ENCODE measurements around the gene R3HDM4. TPM values are rescaled to one million over a fixed set of nuclear protein-coding genes. Genes with fewer than 3 reads are reported as not detected.
"Not testable (repeated sequence)": the region's sequence is repeated elsewhere in the genome, so short reads cannot be mapped to it uniquely, and the experiment has no call there.

Gene R3HDM4
- polyA plus RNA-seq, 5 donors, result 27.5 to 61.8 (median 37.1) TPM

GRCh38 chr19:896434-896833 is 16.6 kb downstream of the R3HDM4 start:
- DNase-seq, result no peak

- DNase-seq, result peak; percentile 95 to 97
These were observed 19.9 kb downstream of the R3HDM4 start, which contains the start of the genes MED16 and RNU6-9 for GRCh38 chr19:892894-893689. TSS of gene MED16 (minus strand) at chr19:893187. CDS start at chr19:891131, 2,056 bp downstream. TSS of gene RNU6-9 (plus strand) at chr19:893484.

GRCh38 chr19:892243-892893 is 20.7 kb downstream of the R3HDM4 start:
- no peak for DNase-seq

DNA sequence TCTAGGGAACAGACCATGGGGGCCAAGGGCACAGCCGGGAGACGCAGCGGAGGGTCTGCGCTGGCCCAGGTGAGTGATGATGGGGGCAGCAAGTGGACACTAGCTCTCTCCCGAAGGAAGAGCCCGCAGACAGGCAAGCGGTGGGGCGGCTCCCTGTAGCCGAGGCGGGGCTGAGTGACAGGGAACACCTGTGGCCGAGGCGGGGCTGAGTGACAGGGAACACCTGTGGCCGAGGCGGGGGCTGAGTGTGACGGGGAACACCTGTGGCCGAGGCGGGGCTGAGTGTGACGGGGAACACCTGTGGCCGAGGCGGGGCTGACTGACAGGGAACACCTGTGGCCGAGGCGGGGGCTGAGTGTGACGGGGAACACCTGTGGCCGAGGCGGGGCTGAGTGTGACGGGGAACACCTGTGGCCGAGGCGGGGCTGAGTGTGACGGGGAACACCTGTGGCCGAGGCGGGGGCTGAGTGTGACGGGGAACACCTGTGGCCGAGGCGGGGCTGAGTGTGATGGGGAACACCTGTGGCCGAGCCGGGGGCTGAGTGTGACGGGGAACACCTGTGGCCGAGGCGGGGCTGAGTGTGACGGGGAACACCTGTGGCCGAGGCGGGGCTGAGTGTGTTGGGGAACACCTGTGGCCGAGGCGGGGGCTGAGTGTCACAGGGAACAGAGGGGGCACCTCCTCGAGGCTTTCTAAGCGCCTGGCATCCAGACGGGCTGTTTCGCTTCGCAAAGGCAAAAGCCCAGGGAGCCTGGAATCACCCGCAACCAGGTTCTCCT is 21.4 kb downstream of the R3HDM4 start:
- DNase-seq, result not testable (repeated sequence)

- no peak for DNase-seq
These were observed 22.2 kb downstream of the R3HDM4 start for GRCh38 chr19:890831-891230.

- no peak for DNase-seq
These were observed 23.2 kb downstream of the R3HDM4 start for GRCh38 chr19:889662-890295.

DNA sequence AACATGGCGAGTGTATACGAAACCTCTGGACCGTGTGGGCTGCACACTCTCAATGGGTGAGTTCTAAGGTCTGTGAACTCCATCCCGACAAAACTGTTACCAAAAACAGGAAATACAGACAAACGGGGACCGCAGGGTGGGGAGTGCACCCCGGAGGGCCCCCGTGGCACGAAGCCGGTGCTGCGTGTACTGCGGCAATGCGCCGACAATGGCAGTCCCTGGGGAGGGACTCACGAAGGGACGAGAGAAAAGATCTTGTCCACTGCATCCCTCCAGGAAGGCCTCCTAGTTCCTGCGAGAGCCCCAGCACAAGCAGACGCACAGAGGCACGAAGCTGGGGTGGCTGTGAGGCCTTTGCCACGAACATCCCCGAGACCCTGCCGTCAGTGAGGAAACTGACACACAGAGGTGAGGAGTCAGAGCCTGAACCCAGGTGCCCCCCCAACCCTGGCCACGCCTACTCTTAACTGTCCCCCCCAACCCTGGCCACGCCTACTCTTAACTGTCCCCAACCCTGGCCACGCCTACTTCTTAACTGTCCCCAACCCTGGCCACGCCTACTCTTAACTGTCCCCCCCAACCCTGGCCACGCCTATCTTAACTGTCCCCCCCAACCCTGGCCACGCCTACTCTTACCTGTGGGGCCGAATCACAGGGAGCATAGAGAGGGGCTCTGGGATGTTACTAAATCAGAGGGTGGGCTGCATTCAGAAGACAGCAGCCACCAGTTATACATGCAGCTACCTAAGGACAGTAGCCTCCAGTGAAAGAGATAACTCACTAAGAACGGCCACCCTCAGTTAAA is 24.2 kb downstream of the R3HDM4 start:
- DNase-seq, result no peak

GRCh38 chr19:887599-887998 is 25.4 kb downstream of the R3HDM4 start:
- no peak for DNase-seq

- no peak for DNase-seq
These were observed 25.9 kb downstream of the R3HDM4 start for GRCh38 chr19:887072-887471.

- DNase-seq, result no peak
These were observed 27.3 kb downstream of the R3HDM4 start for GRCh38 chr19:885536-886224.

DNA sequence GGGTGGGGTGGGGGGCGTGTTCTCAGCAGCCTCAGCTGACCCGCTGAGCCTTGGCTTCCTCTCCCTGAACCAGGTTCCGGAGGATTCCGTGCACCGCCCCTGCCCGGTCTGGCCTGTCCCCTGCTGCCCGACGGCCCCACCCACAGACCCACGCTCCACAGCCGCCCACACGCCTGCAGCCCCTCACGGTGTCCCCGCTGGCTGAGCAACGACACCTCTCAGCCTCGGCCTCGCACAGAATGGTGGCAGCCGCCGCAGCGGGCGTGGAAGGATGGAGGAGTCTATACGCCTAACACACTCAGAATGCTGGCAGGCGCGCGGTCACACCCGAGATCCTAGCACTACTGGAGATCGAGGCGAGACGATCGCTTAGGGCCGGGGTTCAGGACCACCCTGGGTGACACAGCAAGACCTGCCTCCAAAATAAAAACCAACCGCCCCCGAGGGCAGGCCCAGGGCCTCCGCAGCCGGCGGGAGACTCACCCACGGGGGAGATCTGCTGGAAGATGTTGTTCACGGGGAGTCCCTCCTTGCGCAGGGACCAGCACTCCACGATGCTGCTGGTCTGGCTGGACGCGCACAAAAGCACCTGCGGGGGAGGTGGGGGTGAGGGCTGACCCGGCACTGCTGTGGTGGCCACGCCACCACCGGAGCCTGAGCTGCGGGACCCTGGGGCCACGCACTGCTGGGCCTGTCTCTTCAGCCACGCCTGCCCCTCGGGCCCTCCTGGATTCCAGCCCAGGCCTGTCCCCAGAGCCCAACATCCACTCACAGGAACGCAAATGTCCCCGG is 28.4 kb downstream of the R3HDM4 start:
- DNase-seq, result no peak

DNA sequence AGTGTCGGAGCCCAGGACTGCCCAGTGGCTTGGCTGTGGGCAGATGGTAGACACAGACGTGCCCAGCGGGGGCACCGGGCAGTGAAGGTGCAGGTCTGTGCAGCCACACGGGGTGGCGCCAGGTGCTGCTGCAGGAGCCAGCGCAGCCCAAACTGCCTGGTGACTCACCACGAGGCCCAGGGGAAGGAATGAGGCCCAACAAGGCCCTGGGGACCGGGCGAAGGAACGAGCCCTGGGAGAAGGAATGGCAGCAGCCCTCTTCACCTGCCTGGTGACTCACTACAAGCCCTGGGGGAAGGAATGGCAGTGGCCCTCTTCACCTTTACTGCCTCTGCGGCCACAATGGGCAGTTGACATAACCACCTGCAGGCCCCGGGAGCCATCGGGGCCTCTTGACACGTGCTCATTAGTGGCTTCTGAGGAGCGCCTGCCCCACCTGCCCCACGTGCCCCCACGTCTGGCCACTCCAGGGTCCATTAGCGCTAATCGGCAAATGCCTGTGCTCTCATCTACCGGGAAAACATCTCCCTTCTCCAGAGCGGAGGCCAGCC is 29.3 kb downstream of the R3HDM4 start:
- no peak for DNase-seq

DNA sequence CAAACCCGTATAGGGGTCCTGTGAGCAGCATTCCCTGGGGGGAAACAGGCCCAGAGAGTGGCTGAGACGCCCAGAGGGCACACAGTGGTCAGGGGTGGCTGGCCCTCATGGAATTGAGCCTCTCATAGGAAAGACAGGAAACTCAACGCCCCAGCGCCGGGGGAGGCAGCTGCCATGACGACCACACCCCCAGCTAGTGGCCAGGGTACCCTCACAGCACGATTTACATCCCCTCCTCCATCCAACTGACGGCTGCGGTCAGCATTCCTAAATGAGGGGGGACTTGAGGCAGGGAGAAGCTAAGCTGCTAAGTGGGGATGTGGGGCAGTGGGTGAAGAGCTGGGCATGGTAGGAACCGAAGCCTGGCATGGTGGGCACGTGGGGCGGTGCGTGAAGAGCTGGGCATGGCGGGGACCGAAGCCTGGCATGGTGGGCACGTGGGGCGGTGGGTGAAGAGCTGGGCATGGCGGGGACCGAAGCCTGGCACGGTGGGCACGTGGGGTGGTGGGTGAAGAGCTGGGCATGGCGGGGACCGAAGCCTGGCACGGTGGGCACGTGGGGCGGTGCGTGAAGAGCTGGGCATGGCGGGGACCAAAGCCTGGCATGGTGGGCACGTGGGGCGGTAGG is 30.0 kb downstream of the R3HDM4 start:
- no peak for DNase-seq

GRCh38 chr19:881385-882071 is 31.5 kb downstream of the R3HDM4 start:
- DNase-seq, result no peak

DNA sequence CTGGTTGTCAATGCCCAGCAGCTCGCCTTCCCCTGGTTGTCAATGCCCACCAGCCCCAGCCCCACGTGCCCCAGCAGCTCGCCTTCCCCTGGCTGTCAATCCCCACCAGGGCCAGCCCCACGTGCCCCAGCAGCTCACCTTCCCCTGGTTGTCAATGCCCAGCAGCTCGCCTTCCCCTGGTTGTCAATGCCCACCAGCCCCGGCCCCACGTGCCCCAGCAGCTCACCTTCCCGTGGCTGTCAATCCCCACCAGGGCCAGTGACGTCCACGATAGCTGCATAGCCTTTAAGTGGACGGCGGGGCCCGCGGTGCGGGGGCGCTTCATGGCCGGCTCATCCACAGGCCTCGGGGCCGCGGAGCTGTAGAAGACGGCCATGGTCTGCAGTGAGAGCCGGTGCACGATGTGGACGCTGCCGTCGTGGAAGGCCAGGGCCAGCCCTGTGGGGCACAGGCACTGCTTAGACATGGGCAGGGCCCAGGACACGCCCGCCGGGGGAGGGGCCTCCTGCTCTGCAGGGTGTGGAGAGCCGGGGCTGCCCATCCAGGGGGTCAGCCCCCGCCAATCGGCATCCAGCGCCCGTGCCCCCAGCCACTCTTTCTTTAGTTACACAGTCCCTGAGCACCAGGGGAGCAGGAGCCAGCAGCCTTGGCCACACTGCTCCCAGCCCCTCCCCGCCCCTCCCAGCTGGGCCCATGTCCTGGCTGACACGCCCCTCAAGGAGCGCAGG is 33.1 kb downstream of the R3HDM4 start:
- DNase-seq, result no peak

GRCh38 chr19:878751-879561 is 34.1 kb downstream of the R3HDM4 start:
- not testable (repeated sequence) for DNase-seq

All from right lung (tissue), 5 donors.